HepG2 (cell line): Measurements from ENCODE around the gene RNFT2. TPM values are rescaled to one million over a fixed set of nuclear protein-coding genes. Genes with fewer than 3 reads are reported as not detected.

Experiments used
- ATAC-seq: fragments of 200-7000 bp; cut with Tn5 transposase; 3 replicates; pipeline ENCODE4 v1.9.1; 2020; ENCODE audit warnings: mild to moderate bottlenecking, moderate library complexity
- BruUV-seq: library from RNA; stranded (reverse); fragments of 400-500 nt; replicated peaks from 2 replicates; lab custom pipeline; 2021; lab: Mats Ljungman, UMichigan
- CTCF ChIA-PET: fragments of 300-600 bp; formaldehyde crosslinking; extraction: SDS; loops from one replicate; lab custom pipeline; 2021; ENCODE audit warnings: low total read pairs, inconsistent platforms, low intra/inter-chr PET ratio; lab: Yijun Ruan, JAX
- POLR2A ChIA-PET: fragments of 350-600 bp; sonication (Branson Sonifier 250); formaldehyde crosslinking; loops from one replicate; lab custom pipeline; 2020; ENCODE audit warnings: antibody characterized with exemption, inconsistent platforms; lab: Yijun Ruan, JAX
- DNase-seq: peaks from one replicate; pipeline ENCODE4 v3.0.0-alpha.2; 2015; ENCODE audit warnings: low spot score
- FAIRE-seq: peaks from 3 replicates; lab custom pipeline; 2011; peaks lifted over from hg19 to GRCh38; lab: Jason Lieb, UNC
- H2AFZ ChIP-seq: one replicate; pipeline ENCODE4 v1.6.1; 2011; ENCODE audit warnings: low read length, inconsistent platforms
- H3K27ac ChIP-seq: fragments of 300-600 bp; 3 replicates; pipeline ENCODE4 v1.8.0; 2011; ENCODE audit warnings: mixed run types, mild to moderate bottlenecking, mixed read lengths, low read length, inconsistent platforms; ENCODE audit not compliant: insufficient read depth; ENCODE audit errors: extremely low read length
- H3K27me3 ChIP-seq, 2 experiments: fragments of 200-600 bp in 1 of 2; 2 replicates in 1 of 2; 3 replicates in 1 of 2; pipeline versions ENCODE4 v1.6.0 to v1.8.0; 2011; ENCODE audit warnings: low read length in 2 of 2, mild to moderate bottlenecking in 2 of 2, moderate library complexity in 2 of 2, inconsistent platforms in 1 of 2; ENCODE audit not compliant: insufficient read depth in 2 of 2, control insufficient read depth in 1 of 2
- H3K36me3 ChIP-seq, 2 experiments: fragments of 200-600 bp in 1 of 2; replicated peaks in 1 of 2; 2 replicates in 1 of 2; 3 replicates in 1 of 2; pipeline versions ENCODE4 v1.5.1 to v1.8.0; 2011; ENCODE audit warnings: low read length in 2 of 2, inconsistent platforms in 1 of 2; ENCODE audit not compliant: insufficient read depth in 2 of 2, control insufficient read depth in 1 of 2
- H3K4me1 ChIP-seq: 2 replicates; pipeline ENCODE4 v1.5.1; 2012; ENCODE audit warnings: low read length, inconsistent platforms; ENCODE audit not compliant: insufficient read depth
- H3K4me2 ChIP-seq: 2 replicates; pipeline ENCODE4 v1.6.0; 2011; ENCODE audit warnings: low read depth, low read length, inconsistent platforms
- H3K4me3 ChIP-seq, 3 experiments: fragments of 200-600 bp in 1 of 3; sonication (generic), shearing (Covaris generic) in 1 of 3; replicated peaks in 1 of 3; 2 replicates each; pipeline ENCODE4 v1.5.1; 2011 to 2016; ENCODE audit warnings: low read length in 3 of 3, inconsistent platforms in 2 of 3, low read depth in 2 of 3, mild to moderate bottlenecking in 2 of 3, control low read depth in 1 of 3, mixed read lengths in 1 of 3; ENCODE audit not compliant: insufficient read depth in 1 of 3
- H3K79me2 ChIP-seq: one replicate; pipeline ENCODE4 v1.6.1; 2011; ENCODE audit warnings: low read length, inconsistent platforms; ENCODE audit not compliant: insufficient read depth
- H3K9ac ChIP-seq: 2 replicates; pipeline ENCODE4 v1.6.0; 2011; ENCODE audit warnings: mild to moderate bottlenecking, low read depth, low read length, inconsistent platforms; ENCODE audit not compliant: insufficient read depth
- H3K9me3 ChIP-seq: 2 replicates; pipeline ENCODE4 v1.5.1; 2012; ENCODE audit warnings: mild to moderate bottlenecking, low read length
- H4K20me1 ChIP-seq: 2 replicates; pipeline ENCODE4 v1.6.0; 2011; ENCODE audit warnings: inconsistent platforms, mild to moderate bottlenecking, low read length, moderate library complexity; ENCODE audit not compliant: insufficient read depth
- ATF6 ChIP-seq: sonication (generic); formaldehyde crosslinking; conservative IDR thresholded peaks from 2 replicates; pipeline ENCODE4 v1.4.0; 2020; ENCODE audit warnings: missing genetic modification reagents
- FIP1L1 ChIP-seq: fragments of 200-400 bp; formaldehyde crosslinking; IDR thresholded peaks from 2 replicates; pipeline ENCODE4 v1.6.1; 2018; ENCODE audit warnings: low read depth, mild to moderate bottlenecking, low read length, moderate library complexity, borderline replicate concordance; ENCODE audit not compliant: insufficient read depth
- FOSL1 ChIP-seq: sonication (generic); formaldehyde crosslinking; IDR thresholded peaks from 2 replicates; pipeline ENCODE4 v1.9.0; 2021; ENCODE audit warnings: missing genetic modification reagents, borderline replicate concordance
- MAFK ChIP-seq, 2 experiments: IDR thresholded peaks in 1 of 2; conservative IDR thresholded peaks in 1 of 2; 2 replicates each; pipeline ENCODE4 v1.6.1; 2011; ENCODE audit warnings: improper control_type of control experiment in 2 of 2, low read length in 2 of 2
- ZBTB43 ChIP-seq: sonication (generic); formaldehyde crosslinking; conservative IDR thresholded peaks from 2 replicates; pipeline ENCODE4 v1.4.0; 2020; ENCODE audit warnings: missing genetic modification reagents
- ZNF747 ChIP-seq: sonication (generic); formaldehyde crosslinking; IDR thresholded peaks from 2 replicates; pipeline ENCODE4 v1.8.1; 2023; ENCODE audit warnings: missing genetic modification reagents, mild to moderate bottlenecking, borderline replicate concordance
- ZNF850 ChIP-seq: sonication (generic); formaldehyde crosslinking; conservative IDR thresholded peaks from 2 replicates; pipeline ENCODE4 v1.9.0; 2021; ENCODE audit warnings: mild to moderate bottlenecking, missing genetic modification reagents
- WGBS: methylation state at CpG from one replicate; pipeline ENCODE4 v1.1.6; 2017; ENCODE audit warnings: low lambda C conversion rate; 5-methylcytosine and 5-hydroxymethylcytosine counted together
- in situ Hi-C: cut with HindIII; loops from 2 replicates; pipeline ENCODE4 v1.10.0; 2017; ENCODE audit warnings: low pct_unique_long_range_greater_than_20kb; ENCODE audit not compliant: extremely low pct_ligation_motif_present
- intact Hi-C: fragments of 100-400 bp; cut with micrococcal nuclease; formaldehyde crosslinking; loops from one replicate; pipeline ENCODE4 v1.10.0; 2022; ENCODE audit not compliant: unreplicated experiment
- polyA plus RNA-seq, 8 experiments: library from polyadenylated mRNA; depleted of rRNA in 3 of 8; stranded (reverse) in 7 of 8; unstranded in 1 of 8; fragments of >200 nt; fragmentation: Illumina TruSeq in 4 of 8; extraction: Trizol in 4 of 8; gene quantifications; 2 replicates each; pipeline versions ENCODE4 v1.2.1 to v1.2.3, GENCODE V29; 2011 to 2016; ENCODE audit warnings: low read depth in 4 of 8, missing spikeins in 1 of 8, mixed read lengths in 1 of 8; ENCODE audit not compliant: insufficient read depth in 1 of 8
- total RNA-seq, 5 experiments: library from RNA; depleted of rRNA; stranded (reverse); fragments of >200 nt; fragmentation: Illumina TruSeq; extraction: Trizol; gene quantifications; 2 replicates each; pipeline ENCODE4 v1.2.3, GENCODE V29; 2016; ENCODE audit warnings: low read depth in 1 of 5
- TF ChIP-seq, protein P1 (sequence below), 2 experiments: sonication (generic) in 1 of 2; formaldehyde crosslinking in 1 of 2; IDR thresholded peaks; 2 replicates each; pipeline versions ENCODE4 v1.4.0 to v1.6.1; 2016 to 2020; ENCODE audit warnings: borderline replicate concordance in 1 of 2, low read depth in 1 of 2, mild to moderate bottlenecking in 1 of 2, missing genetic modification reagents in 1 of 2
- TF ChIP-seq, protein P2 (sequence below): sonication (generic); formaldehyde crosslinking; IDR thresholded peaks from 2 replicates; pipeline ENCODE4 v1.5.0; 2020; ENCODE audit warnings: mild to moderate bottlenecking, missing genetic modification reagents

RNFT2 gene
- total and polyA plus RNA-seq, 2 of the 13 experiments (the other 11 are each of a cell fraction or from before 2014, with no cell fraction given): 3.3 to 8.3 TPM

DNA sequence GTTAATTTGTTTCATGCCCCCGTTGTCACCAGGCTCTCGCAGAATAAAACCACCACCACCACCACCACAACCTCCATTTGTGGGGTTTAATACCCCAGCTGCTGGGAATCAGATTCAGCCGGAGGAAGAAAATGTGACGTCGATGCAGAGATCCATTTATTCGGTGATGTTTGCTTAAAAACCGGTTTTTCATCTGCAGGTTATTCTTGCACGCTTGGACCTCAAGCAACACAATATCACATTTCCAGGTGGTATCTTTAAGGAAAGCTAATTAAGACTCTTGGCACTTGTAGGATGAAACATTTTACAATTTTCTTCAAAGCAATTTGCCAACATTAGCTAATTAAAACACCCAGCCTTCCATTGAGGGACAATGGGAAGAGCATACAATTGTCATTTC is 40.0 kb upstream of the RNFT2 start (continued):
- TF ChIP-seq, protein P1, sequence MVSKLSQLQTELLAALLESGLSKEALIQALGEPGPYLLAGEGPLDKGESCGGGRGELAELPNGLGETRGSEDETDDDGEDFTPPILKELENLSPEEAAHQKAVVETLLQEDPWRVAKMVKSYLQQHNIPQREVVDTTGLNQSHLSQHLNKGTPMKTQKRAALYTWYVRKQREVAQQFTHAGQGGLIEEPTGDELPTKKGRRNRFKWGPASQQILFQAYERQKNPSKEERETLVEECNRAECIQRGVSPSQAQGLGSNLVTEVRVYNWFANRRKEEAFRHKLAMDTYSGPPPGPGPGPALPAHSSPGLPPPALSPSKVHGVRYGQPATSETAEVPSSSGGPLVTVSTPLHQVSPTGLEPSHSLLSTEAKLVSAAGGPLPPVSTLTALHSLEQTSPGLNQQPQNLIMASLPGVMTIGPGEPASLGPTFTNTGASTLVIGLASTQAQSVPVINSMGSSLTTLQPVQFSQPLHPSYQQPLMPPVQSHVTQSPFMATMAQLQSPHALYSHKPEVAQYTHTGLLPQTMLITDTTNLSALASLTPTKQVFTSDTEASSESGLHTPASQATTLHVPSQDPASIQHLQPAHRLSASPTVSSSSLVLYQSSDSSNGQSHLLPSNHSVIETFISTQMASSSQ (IDR thresholded peaks at IDR 0.05; ENCODE audit: low read depth): no peak
- TF ChIP-seq, protein P1 (CRISPR knock-in tag; IDR thresholded peaks at IDR 0.05; ENCODE audit: borderline replicate concordance): no peak

- Histone ChIP-seq H3K9me3 (no peaks in the 10 kb centered on the region), H3K9ac (no peak overlapping the region), H3K4me3 (no peak overlapping the region), H2AFZ (no peak overlapping the region), H3K27me3 (peaks cover 3 to 17% of the 10 kb centered on the region in 2 experiments; a peak in 4 of 5 replicates), H3K36me3 (no peaks in the 10 kb centered on the region), H3K4me1 (peaks cover 10% of the 10 kb centered on the region), H4K20me1 (no peaks in the 10 kb centered on the region), H3K4me2 (no peak overlapping the region), H3K27ac (no peak overlapping the region), H3K79me2 (no peaks in the 10 kb centered on the region)
- DNase-seq: no peak
- no peak for FAIRE-seq
- in situ Hi-C loops: no loop called here
- WGBS: 71% methylated on average over 2 of the region's 2 CpGs
- ATAC-seq: no peak
- POLR2A ChIA-PET: no interaction called here
- CTCF ChIA-PET: no interaction called here
- intact Hi-C loops: loop anchor here (10.0 kb wide), 1 partner anchor 704 kb away; no protein-coding TSS in a partner anchor
- BruUV-seq: no TSS peak
- TF ChIP-seq ZNF747 (CRISPR knock-in tag): no peak
- TF ChIP-seq, protein P2, sequence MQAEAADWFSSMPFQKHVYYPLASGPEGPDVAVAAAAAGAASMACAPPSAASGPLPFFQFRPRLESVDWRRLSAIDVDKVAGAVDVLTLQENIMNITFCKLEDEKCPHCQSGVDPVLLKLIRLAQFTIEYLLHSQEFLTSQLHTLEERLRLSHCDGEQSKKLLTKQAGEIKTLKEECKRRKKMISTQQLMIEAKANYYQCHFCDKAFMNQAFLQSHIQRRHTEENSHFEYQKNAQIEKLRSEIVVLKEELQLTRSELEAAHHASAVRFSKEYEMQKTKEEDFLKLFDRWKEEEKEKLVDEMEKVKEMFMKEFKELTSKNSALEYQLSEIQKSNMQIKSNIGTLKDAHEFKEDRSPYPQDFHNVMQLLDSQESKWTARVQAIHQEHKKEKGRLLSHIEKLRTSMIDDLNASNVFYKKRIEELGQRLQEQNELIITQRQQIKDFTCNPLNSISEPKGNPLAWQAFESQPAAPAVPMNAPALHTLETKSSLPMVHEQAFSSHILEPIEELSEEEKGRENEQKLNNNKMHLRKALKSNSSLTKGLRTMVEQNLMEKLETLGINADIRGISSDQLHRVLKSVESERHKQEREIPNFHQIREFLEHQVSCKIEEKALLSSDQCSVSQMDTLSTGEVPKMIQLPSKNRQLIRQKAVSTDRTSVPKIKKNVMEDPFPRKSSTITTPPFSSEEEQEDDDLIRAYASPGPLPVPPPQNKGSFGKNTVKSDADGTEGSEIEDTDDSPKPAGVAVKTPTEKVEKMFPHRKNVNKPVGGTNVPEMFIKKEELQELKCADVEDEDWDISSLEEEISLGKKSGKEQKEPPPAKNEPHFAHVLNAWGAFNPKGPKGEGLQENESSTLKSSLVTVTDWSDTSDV: no peak
- no peak for TF ChIP-seq MAFK (conservative IDR thresholded peaks at IDR 0.05 in 1 of 2, IDR thresholded peaks at IDR 0.05 in 1 of 2; ENCODE audit: low read length in 2 of 2)
- TF ChIP-seq FOSL1 (CRISPR knock-in tag): no peak
- no peak for TF ChIP-seq FIP1L1
- no peak for TF ChIP-seq ZNF850
- TF ChIP-seq ATF6 (CRISPR knock-in tag): no peak
- TF ChIP-seq ZBTB43 (CRISPR knock-in tag): no peak
Measured at GRCh38 chr12:116698554-116699075, 39.5 kb upstream of the RNFT2 start.
